HG03175 (cell line): ENCODE results near the gene AKR1C4.

Experiments
- ATAC-seq: cut with Tn5 transposase; IDR thresholded peaks from one replicate; pipeline ENCODE4 v1.9.1; 2021; ENCODE audit warnings: mild to moderate bottlenecking, moderate library complexity; ENCODE audit not compliant: unreplicated experiment

The AKR1C4 gene

DNA sequence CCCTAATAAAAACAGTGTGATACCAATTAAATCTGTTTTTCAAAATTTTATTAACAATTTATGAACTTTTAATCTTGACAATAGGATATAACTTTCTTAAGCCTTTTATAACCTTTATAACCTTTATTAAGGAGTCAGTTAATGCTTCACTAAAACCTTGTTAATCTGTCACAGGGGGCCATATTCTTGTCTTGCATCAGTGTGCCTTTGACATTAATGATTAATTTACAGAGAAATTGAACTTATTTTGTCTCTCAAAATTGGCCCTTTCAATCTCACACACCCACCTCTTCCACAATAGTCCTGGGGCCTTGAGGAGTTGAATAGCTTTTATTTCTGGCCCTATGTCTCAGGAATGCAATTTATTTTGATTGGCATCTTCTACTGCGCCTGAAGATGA, 68.5 kb downstream of the AKR1C4 start:
- ATAC-seq: no peak

DNA sequence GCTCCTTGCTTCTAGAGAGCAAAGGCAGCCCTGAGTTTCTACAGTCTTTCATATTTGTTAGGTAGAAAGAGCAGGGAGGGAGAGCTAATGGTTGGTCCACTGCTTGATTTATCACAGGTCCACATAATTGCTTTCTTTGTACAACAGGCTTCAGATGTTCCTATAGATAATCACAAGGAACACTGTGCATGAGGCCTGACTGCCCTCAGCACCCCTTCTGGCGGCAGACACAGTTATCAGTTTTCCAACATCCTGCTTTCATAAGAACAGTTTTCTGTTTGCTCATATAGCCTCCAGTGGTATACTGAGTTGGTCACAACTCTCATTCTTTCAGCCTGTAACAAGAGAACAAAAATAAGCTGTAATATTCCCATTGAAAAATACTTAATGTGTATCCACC, 69.7 kb downstream of the AKR1C4 start:
- ATAC-seq: no peak

DNA sequence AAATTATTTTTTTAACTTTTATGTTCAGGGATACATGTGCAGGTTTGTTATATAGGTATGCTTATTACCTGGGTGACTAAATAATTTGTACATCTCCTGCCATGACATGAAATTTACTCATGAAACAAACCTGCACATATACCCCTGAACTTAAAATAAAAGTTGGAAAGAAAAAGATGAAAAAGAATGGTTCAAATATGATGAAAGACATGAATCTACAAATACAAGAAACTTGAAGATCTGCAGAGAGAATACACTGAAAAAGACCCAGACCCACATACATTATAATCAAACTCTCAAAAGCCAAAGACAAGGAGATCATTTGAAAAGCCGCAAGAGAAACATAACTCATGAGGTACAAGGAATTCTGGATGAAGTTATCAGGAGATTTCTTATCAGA, 70.2 kb downstream of the AKR1C4 start:
- ATAC-seq: no peak

DNA sequence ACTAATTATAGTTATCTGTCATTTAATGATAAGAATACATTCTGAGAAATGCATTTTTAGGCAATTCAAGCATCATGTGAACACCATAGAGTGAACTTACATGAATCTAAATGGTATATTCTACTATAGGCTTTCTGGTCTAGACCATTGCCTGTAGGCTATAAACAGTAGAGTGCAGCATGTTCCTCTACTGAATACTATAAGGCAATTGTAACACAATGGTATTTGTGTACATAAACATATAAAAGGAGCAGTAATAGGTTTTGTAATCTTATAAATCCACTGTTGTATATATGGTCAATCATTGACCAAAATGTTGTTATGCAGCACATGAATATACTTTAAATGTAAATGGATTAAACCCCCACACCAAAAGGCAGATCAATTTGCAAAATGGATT, 71.6 kb downstream of the AKR1C4 start:
- ATAC-seq: no peak
